NCI-H1048 (cell line): ENCODE results near the gene PLXNA2.

Source experiments
- DNase-seq: peaks from one replicate; lab custom pipeline; 2025; lab: John Stamatoyannopoulos, UW

Gene PLXNA2

DNA sequence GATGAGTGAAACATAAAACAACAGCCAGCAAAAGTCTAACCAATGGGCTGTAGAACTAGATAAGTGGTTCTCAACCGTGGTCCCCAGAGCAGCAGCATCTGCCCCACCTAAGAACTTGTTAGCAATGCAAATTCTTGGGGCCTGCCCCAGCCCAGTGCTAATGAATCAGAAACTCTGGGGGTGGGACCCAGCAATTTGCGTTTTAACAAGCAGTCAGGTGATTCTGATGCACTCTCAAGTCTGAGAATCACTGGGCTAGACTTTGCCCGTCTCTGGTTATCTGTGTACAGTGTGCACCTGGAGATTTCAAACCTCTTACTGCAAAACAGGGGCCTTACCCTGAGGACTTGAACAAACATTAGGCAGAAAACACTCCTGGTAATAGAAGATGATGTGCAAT is 66.5 kb downstream of the PLXNA2 start:
- DNase-seq = peak; percentile 62

DNA sequence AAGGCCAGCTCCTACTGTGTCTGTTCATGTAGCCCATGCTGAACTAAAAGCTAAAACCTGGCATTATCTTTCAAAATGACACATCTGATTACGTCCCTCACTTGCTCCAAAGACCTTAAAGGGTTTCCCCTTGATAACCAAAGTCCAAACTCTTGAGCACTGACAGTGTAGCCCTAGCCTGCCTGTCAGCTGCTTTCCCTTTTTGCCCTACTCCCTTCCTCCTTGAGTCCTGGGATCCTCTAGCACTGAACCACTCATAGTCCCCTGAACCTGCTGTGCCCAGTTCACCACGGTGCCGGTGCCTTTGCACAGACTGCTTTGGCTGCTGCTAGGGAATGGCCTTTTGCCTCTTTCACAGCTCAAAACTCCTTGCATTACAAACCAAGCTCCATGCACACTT is 67.5 kb downstream of the PLXNA2 start:
- no peak for DNase-seq

- DNase-seq = no peak
These were observed 68.7 kb downstream of the PLXNA2 start for GRCh38 chr1:208175508-208175895.

- no peak for DNase-seq
These were observed 69.3 kb downstream of the PLXNA2 start for GRCh38 chr1:208174731-208175507.

DNA sequence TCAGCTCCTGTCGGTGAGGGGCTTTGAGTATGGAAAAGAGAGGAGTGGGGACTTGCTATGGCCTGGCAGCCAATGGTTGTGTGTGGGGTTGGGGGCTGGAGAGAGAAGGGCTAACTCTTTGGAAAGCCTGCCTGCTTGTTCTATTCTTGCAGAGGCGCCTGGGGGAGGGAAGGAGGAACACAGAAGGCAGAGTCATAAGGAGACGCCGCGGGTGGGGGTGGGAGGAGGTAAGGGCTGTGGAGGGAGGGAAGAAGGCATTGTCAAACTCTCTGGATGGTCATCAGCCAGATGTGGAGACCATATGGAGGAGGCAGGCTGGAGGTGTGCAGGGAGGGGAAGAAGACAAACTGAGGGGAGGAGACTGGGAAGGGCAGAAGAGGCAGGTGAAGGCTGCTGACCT is 70.0 kb downstream of the PLXNA2 start:
- no peak for DNase-seq

GRCh38 chr1:208173749-208174148 is 70.4 kb downstream of the PLXNA2 start:
- no peak for DNase-seq

- DNase-seq = no peak
These were observed 71.6 kb downstream of the PLXNA2 start for GRCh38 chr1:208172423-208173145.

DNA sequence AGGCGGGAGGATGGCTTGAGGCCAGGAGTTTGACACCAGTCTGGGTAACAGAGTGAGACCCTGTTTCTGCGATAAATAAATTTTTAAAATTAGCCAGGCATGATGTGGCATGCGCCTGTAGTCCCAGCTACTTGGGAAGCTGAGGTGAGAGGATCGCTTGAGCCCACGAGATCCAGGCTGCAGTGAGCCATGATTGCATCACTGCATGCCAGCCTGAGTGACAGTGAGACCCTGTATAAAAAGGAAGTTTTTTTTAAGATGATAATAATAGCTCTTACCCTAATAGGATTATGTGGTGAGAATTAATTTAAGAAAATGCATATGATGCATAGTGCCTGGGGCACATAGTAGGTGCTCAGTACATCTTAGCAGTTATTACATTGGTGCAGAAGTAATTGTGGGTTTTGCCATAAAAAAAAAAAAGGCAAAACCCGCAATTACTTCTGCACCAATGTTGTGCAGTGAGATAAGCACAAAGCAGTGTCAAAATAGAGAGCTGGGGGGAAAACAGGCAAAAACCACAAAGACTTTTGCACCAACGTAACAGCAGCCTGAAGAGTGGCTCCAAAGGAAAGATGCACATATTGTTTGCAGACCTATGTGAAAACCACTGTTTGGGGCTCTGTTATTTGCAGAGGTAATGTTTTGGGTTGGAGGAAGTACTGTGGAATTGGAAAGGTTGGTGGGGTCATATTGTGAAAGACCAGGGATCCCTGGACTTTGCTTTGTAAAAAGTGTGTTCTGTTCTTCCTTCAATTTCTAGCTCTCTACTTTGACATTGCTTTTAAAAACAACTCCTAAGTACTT is 72.4 kb downstream of the PLXNA2 start:
- no peak for DNase-seq

- DNase-seq = no peak
These were observed 73.9 kb downstream of the PLXNA2 start for GRCh38 chr1:208170252-208170651.

DNA sequence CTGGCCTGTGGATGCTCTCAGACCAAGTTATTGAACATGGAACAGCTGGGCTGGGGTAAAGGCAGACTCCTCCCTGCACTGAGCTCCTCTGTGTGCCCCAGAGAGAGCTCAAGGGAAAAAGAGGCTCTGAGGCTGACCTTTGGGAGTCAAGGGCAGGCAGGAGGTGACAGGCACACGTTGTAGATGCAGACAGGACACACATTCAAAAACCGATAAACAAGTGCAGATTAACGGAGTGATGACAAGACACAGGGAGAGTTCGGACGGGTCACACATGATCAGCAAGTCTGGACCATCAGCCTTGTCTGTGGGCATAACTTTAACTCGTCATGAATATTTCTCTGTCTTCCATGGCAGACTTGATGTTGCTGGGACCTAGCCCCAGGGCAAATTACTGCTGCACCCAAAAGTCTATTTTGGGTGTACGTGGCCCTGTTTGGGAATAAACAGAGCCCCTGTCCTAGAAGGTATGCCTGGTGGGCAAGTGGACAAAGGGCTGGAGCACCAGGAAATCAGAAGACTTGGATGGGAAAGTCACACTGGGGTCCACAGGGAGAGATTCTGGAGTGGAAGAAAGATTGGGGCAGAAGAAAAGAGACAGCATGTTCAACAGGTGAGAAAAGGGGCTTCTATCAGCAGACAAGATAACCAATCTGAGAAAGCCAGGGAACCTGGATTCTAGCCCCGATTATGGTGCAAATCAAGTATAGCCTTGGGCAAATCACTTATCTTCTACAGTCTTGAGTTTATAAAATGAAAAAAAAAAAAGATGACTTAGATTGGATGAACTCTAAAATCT is 74.9 kb downstream of the PLXNA2 start:
- DNase-seq = no peak

DNA sequence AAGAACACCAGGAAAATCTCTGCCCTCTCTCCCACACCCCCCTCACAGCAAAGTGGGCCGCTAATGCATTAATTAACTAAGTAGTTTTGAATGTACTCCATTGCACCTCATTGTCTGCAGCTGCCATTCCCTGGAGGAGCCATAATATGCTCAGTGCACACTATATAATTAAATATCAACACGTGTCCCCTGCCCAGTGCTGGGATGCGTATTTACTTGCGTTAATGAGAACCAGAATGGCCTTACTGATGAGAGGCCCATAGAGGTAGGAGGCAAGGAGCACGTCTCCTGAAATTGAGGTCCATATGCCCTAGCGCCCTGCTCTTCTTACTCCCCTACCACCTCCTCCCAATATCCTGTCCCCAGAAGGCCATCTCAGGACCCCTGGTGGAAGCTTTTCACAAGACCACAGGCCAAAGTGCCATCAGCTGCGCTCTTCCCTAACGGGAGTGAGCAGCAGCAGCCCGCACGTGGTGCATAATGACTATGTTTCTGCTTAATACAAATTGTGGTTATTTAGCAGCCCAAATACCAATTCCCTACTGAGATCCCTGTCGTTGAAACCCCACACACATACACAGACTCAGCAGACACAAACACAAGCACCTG is 76.8 kb downstream of the PLXNA2 start:
- DNase-seq = no peak

GRCh38 chr1:208166340-208167138 is 77.6 kb downstream of the PLXNA2 start:
- no peak for DNase-seq

GRCh38 chr1:208165659-208166058 is 78.5 kb downstream of the PLXNA2 start:
- DNase-seq = no peak

GRCh38 chr1:208164609-208165008 is 79.6 kb downstream of the PLXNA2 start:
- DNase-seq = no peak

- DNase-seq = no peak
These were observed 80.6 kb downstream of the PLXNA2 start for GRCh38 chr1:208163539-208163938.

- DNase-seq = no peak
These were observed 81.3 kb downstream of the PLXNA2 start for GRCh38 chr1:208162903-208163302.

DNA sequence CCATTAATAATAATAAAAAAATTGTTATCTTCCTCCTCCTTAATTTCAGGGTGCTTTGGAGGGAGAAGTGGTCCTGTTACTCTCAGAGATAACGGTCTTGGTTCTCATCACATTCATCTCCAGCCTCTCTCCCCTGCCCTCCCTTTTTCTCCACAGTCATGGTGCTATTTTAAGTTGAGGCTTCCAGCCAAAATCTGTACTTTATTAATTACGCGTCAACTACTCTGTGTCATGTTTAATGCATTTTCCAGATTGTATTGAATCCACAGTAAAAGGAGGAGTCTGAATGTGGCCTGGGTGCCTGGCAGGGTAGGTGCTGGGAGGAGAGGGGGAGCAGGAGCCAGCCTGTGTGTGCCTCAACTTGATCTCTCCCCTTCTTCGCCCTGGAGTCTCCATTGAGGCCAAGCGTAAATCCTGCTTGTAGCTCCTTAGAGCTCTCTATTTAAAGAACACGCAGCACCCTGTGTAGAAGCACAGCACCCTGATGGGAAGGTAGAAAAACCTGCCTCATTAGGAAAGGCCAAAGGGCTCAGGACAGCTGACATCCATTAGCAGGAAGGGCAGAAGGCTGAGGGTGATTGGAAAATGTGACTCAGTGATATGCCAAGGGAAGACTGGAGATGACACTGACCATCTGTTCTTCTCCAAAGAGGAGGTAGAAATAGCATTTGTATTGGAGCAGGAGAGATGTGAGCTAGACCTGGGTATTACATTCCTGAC is 82.4 kb downstream of the PLXNA2 start:
- DNase-seq = no peak

GRCh38 chr1:208161005-208161404 is 83.2 kb downstream of the PLXNA2 start:
- no peak for DNase-seq

DNA sequence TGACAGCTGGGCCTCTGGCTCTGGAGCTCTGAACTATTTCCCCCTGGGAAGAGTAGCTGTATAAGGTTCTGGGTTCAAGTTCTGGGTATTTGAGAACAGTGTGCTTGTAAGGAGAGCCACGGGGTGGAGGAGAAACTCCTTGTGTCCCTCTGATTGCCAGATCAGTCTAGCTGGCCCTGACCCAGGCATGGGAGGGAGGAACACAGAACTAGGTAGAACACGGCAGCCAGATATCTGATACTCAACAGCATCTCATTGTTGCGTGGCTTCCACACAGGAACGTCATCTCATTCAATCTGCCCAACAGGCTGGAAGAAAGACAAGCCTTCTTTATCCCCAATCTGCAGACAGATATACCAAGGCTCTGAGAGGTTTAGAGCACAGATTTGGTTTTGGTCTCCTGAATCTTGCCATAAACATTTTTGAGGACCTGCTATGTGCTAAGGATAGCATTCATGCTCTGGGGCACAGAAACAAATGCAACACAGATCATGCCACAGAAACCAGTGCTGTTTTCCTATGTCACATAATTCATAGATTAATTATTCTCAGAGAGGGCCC is 83.8 kb downstream of the PLXNA2 start:
- no peak for DNase-seq
